Stimulated activated CD8-positive, alpha-beta memory T cell treated with anti-CD3 and anti-CD28 coated beads, Interleukin-12 subunit alpha, Interleukin-12 subunit beta, amount 100 ng/mL, for 1 hour (primary cell): ENCODE results near the gene PCSK6.
A peak's percentile ranks its signal among the peaks of the same experiment; 100 is the strongest.

Source experiments
- DNase-seq: peaks from one replicate; pipeline ENCODE4 v3.0.0-alpha.2; 2020; ENCODE audit warnings: low read depth

PCSK6 gene

DNA sequence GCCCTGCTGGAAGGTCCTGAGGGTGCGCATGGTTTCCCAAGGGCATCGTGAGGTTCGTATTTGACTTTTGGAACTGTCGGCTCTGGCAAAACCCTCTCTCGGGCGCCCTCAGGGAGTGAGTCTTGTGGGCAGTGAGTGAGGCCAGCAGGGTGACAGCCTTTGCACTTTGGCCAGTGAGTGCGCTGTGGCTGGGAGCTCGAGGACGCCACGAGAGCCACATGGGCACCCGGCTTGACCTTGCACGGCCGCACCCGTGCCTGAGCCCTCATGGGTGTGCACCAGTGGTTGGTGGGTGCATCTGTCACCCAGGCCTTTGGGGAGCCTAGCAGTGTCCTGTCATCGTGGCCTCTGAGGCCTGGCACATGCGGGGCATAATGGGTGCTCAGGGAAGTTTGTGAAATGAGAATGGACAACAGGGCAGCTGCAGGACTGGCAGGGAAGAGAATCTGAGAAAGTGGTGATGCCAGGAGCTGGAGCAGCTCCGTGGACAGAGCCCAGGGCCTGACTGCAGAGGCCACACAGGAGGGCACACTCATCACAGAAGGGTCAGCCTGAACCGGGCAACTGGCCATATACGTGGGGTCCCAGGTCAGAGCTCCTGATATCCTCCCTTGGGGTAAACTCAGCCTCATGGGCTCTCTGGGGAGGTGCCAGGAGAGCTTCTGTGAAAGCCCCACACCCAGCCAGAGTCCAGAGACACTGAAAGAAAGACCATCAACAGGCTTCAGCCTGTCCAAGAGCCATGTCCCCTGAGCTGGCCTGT is 164.1 kb downstream of the PCSK6 start:
- DNase-seq, result no peak

- DNase-seq, result no peak
These were observed 164.9 kb downstream of the PCSK6 start for GRCh38 chr15:101324524-101325177.

GRCh38 chr15:101323793-101324523 is 165.5 kb downstream of the PCSK6 start:
- no peak for DNase-seq

DNA sequence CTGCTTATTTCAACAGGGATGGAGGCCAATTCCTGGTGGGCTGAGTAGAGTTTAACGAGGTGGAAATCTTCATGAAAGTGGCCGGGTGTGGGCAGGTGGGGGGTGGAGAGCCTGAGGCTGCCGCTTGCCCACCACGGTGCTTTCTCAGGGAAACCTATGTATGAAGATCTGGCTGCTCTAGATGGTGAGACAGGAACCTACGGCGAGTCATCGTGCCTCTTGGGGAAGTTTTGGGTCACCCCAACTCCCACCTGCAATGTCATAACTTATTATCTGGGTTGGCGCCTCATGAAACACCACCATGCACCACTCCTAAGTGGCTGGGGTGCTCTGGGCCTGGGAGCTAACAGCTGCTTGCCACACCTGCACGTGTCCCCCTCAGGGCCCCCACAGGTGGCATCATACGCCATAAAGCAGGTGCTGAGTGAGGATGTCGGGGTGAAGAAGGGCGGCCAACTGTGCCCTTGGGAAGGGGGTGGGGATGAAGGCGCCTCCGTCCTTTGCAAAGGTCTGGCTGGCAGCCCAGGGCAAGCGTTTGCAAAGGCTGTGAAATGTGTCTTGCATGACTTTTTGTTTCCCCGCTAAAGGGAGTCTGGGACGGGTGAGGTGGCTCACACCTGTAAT is 166.5 kb downstream of the PCSK6 start:
- DNase-seq, result no peak

- no peak for DNase-seq
These were observed 167.4 kb downstream of the PCSK6 start for GRCh38 chr15:101322016-101322695.

GRCh38 chr15:101320501-101321052 is 168.9 kb downstream of the PCSK6 start:
- peak; percentile 40 for DNase-seq

DNA sequence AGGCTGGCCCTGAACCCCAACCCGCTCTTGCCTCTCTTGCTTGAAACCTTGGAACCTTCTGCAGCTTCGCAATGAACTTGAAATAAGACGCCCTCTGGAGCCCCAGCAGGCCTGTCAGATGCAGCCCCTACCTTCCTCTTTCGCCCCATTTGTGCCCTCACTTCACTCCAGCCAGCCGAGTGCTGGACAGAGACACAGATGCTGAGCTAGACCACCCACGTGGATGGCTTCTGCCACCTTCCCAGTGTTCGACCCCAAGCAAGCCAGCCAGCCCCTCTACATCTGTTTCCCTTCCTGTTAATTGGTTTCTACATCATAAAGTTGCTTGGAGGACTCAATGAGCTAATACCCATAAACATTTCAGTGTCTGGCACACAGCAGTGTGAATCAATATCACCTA is 170.7 kb downstream of the PCSK6 start:
- DNase-seq, result no peak

DNA sequence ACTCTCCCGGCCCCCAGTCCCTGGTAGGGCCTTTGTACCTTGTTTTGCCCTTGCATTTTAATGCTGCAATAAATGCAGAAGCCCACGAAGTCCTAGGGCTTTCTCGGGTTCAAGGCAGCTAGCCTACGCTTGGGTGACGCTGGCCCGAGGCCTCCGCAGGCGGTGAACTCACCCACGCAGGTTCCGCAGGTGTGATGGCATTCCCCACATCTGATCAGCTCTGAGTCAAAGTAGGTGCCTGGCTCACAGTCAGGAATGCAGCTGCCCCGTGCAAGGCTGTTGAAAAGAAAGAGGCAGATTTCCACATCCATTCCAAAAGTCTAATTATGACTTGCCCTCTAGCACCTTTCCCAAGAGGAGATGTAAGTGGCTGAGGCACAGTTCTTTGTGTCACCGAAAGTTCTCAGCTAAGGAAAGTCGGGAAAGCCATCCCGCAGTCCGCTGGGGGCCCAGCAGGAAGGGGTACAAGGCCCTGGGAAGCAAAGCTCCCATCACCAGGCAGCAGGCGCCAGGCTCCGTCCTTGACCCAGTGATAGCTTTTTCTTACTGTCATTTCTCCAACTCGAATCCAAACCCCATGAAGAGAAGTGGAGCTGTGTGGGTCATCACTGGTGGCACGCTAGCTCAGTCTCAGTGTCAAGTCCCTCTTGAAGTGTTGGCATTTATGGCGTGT is 171.2 kb downstream of the PCSK6 start:
- no peak for DNase-seq

- DNase-seq, result no peak
These were observed 172.1 kb downstream of the PCSK6 start for GRCh38 chr15:101317336-101317872.

GRCh38 chr15:101316529-101316928 is 173.0 kb downstream of the PCSK6 start:
- no peak for DNase-seq

DNA sequence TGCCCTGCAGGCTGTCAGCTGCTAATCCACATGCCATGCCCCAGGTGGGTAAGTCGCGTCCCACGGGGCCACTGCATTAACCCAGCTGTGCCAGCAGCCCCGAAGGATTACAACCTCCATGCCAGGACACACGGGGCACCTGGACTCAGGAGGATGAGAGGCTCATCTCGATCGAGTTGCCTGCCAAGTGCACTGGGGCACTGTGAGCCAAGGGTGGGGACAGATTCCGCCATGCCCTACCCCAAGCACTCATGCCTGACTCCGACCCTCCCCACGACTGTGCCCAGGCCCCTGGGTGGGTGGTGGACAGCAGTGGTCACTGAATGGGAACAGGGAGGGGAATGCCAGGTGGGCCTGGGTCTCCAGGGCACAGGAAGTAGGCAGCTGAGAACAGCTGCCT is 173.8 kb downstream of the PCSK6 start:
- DNase-seq, result no peak

- DNase-seq, result no peak
These were observed 175.0 kb downstream of the PCSK6 start for GRCh38 chr15:101314336-101315125.

GRCh38 chr15:101313041-101313761 is 176.3 kb downstream of the PCSK6 start:
- DNase-seq, result no peak

DNA sequence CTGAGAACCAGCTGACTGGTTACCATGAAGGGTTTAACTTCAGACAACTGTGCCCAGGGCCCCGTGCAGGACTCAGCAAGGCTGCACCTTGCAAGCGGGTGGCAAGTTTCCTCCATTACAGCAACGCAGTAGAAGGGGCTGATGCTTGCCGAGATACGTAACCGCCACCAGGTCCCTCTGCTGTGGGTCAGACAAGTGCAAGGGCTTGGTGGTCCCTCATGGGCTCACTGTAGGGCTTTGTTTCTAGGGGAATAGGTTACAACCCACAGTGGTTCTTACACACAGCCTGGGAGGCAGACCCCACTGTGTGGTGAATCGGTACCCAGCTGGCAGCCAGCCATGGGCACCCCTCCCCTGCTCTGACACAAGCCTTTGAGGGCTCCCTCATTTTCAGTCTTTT is 179.0 kb downstream of the PCSK6 start:
- no peak for DNase-seq

DNA sequence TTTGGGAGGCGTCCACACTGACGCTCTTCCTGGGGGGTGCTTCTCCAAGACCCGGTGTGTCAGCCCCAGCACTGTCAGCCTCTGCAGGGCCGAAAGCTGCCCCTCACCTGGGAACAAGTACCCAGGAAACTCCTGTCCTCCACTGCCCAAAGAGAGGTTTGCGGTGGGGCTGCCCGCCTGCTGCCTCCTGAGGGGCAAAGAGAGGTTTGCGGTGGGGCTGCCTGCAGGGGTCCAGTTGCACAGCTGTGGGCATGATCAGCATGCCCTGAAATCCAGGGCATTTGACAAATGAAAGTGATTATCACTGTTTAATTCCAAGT is 179.4 kb downstream of the PCSK6 start:
- no peak for DNase-seq

- no peak for DNase-seq
These were observed 179.9 kb downstream of the PCSK6 start for GRCh38 chr15:101309436-101310160.

DNA sequence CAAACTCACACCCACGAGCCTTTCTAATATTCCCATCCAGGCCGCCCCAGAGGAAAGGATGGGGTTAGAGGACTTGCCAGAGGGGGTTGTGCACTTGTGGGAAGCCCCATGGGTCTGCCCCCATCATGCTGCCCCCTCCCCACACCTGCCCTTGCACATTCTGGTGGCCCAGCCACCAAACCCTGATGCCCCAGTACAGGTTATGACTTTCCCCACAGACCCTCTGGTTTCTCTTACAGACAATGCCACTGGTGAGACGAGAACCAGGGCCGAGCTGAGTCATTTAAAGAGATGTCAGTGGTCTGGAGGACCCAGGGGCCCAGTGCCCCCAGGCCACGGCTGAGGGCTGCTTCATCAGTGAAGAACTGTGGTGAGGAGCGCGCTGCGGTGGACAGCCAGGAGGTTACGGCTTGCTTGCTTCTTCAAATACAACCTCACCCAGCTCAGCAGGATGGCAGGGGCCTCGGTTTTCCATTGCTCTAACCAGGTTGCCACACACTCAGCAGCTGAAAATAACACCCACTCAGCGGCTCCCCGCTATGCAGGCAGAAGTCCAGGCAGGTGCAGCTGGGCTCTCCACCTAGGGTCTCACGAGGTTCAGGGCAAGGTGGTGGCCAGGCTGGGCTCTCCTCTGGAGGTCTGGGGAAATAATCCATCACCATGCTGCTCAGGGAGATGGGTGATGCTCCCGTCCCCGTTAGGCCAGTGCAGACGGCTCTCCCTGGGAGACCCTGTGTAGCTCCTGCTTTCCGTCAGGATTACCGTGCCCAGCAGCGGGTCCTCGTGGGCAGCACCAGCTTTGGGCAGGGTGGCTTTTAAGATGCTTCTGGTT is 180.7 kb downstream of the PCSK6 start:
- DNase-seq, result no peak
